K562 (cell line): Measurements from ENCODE around the gene CSTF1. TPM values are rescaled to one million over a fixed set of nuclear protein-coding genes. Genes with fewer than 3 reads are reported as not detected.

Experiments used
- ADNP ChIP-seq: fragments of 200-800 bp; sonication (Bioruptor generic); IDR thresholded peaks from 2 replicates; pipeline ENCODE4 v1.6.1; 2016; ENCODE audit warnings: missing genetic modification characterization, missing compliant biosample characterization
- BACH1 ChIP-seq: fragments of 200-800 bp; sonication (Bioruptor generic); IDR thresholded peaks from 2 replicates; pipeline ENCODE4 v1.6.1; 2016; ENCODE audit warnings: missing genetic modification characterization, missing compliant biosample characterization
- EP400 ChIP-seq: fragments of 450-650 bp; IDR thresholded peaks from 2 replicates; pipeline ENCODE4 v1.6.1; 2017; ENCODE audit warnings: antibody characterized with exemption, mild to moderate bottlenecking, moderate library complexity
- HMG20B ChIP-seq: fragments of 250-450 bp; sonication (Bioruptor Pico); IDR thresholded peaks from 2 replicates; pipeline ENCODE4 v1.5.0; 2021; ENCODE audit warnings: mild to moderate bottlenecking
- JUND ChIP-seq, 2 experiments: IDR thresholded peaks; 2 replicates in 1 of 2; 3 replicates in 1 of 2; pipeline ENCODE4 v1.6.1; 2011; ENCODE audit warnings: borderline replicate concordance in 2 of 2, low read depth in 2 of 2, low read length in 2 of 2, improper control_type of control experiment in 1 of 2, missing biosample characterization in 1 of 2, missing genetic modification characterization in 1 of 2, missing genetic modification reagents in 1 of 2
- MAFF ChIP-seq: IDR thresholded peaks from 2 replicates; pipeline ENCODE4 v1.6.1; 2012; ENCODE audit warnings: low read length, improper control_type of control experiment
- MAFK ChIP-seq: IDR thresholded peaks from 2 replicates; pipeline ENCODE4 v1.6.1; 2011; ENCODE audit warnings: low read length, improper control_type of control experiment
- POLR2AphosphoS5 ChIP-seq: IDR thresholded peaks from 2 replicates; pipeline ENCODE4 v1.6.1; 2011; ENCODE audit warnings: mild to moderate bottlenecking, low read depth, low read length, moderate library complexity; ENCODE audit not compliant: control insufficient read depth, insufficient read depth
- polyA plus RNA-seq, 8 experiments: library from polyadenylated mRNA; depleted of rRNA in 4 of 8; stranded (reverse) in 5 of 8; unstranded in 3 of 8; fragments of >200 nt; fragmentation: Nextera tagmentation in 2 of 8; fragmentation: Illumina TruSeq in 1 of 8; extraction: Ambion mirVana in 2 of 8; extraction: Trizol in 1 of 8; gene quantifications; 2 replicates each; pipeline versions ENCODE4 v1.2.1 to v1.2.3, GENCODE V29; 2011 to 2014; ENCODE audit warnings: inconsistent platforms in 1 of 8, missing spikeins in 1 of 8
- total RNA-seq, 7 experiments: library from RNA; depleted of rRNA in 6 of 7; stranded (reverse); fragments of >200 nt in 6 of 7; fragmentation: Illumina TruSeq in 2 of 7; extraction: Trizol in 2 of 7; gene quantifications; 2 replicates each; pipeline versions ENCODE4 v1.2.1 to v1.2.3, GENCODE V29; 2011 to 2021; ENCODE audit warnings: low replicate concordance in 1 of 7
- TF ChIP-seq, protein P1 (sequence below), 2 experiments: fragments of 450-650 bp in 1 of 2; sonication (generic) in 1 of 2; formaldehyde crosslinking in 1 of 2; IDR thresholded peaks in 1 of 2; conservative IDR thresholded peaks in 1 of 2; 2 replicates each; pipeline versions ENCODE4 v1.6.1 to v1.8.1; 2016 to 2023; ENCODE audit warnings: mild to moderate bottlenecking in 2 of 2, moderate library complexity in 2 of 2, inconsistent platforms in 1 of 2, missing genetic modification reagents in 1 of 2
- TF ChIP-seq, protein P2 (sequence below): IDR thresholded peaks from 2 replicates; pipeline ENCODE4 v1.6.1; 2012; ENCODE audit warnings: low read depth, low read length, improper control_type of control experiment, borderline replicate concordance
- TF ChIP-seq, protein P3 (sequence below), 2 experiments: fragments of 150-350 bp in 1 of 2; IDR thresholded peaks; 2 replicates each; pipeline ENCODE4 v1.6.1; 2012 to 2016; ENCODE audit warnings: low read depth in 2 of 2, low read length in 2 of 2, mild to moderate bottlenecking in 1 of 2, moderate library complexity in 1 of 2
- TF ChIP-seq, protein P4 (sequence below): fragments of 200-800 bp; sonication (Bioruptor generic); IDR thresholded peaks from 2 replicates; pipeline ENCODE4 v1.6.1; 2017; ENCODE audit warnings: missing genetic modification characterization, missing compliant biosample characterization
- TF ChIP-seq, protein P5 (sequence below), 3 experiments: IDR thresholded peaks in 2 of 3; conservative IDR thresholded peaks in 1 of 3; 2 replicates each; pipeline ENCODE4 v1.5.1; 2011 to 2012; ENCODE audit warnings: low read length in 3 of 3, mild to moderate bottlenecking in 3 of 3, control low read depth in 2 of 3, improper control_type of control experiment in 1 of 3, inconsistent platforms in 1 of 3, low read depth in 1 of 3, mixed read lengths in 1 of 3, moderate library complexity in 1 of 3; ENCODE audit not compliant: insufficient read depth in 2 of 3

Gene CSTF1
- total and polyA plus RNA-seq, 9 of the 15 experiments (the other 6 are each of a cell fraction or from before 2014, with no cell fraction given) = 30.8 to 110 (median 53.4) TPM

DNA sequence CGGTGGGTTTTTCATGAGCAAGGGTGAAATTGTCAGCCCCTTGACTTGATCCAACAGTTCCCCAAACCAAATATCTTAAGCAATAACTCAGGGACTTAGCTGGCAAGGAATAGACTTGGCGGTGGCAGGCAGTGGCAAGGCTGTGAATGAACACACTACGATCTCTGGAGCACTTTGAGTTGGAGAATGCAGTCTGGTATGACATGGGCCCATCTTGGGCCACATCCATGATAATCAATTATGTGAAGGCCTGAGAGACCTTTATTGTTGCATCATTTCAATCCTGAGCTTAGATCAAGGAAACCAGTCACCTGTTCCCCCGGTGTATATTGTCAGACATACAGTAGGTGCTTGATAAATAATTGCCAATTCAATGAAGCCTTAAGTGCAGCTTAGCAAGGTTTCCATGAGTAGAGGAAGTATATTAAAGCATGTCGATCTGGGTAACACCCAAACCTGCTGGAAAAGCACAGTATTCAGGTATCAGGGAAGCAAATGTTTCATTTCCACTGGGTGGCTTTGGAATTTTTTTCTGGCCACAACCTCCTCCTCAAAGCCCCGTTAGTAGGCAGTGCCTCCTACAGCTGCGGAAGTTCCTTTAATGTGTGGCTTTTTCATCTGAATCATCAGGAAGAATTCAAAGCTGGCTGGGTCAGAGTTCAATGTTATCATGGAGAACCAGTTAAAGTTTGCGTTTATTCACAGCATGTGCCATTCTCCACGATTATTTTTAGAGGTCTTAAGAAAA lies 29.8 kb downstream of the CSTF1 start (continued):
- TF ChIP-seq, protein P1, sequence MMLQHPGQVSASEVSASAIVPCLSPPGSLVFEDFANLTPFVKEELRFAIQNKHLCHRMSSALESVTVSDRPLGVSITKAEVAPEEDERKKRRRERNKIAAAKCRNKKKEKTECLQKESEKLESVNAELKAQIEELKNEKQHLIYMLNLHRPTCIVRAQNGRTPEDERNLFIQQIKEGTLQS (IDR thresholded peaks at IDR 0.05) = peak; percentile 64
- TF ChIP-seq, protein P1 (CRISPR knock-in tag; conservative IDR thresholded peaks at IDR 0.05) = no peak
- TF ChIP-seq, protein P2, sequence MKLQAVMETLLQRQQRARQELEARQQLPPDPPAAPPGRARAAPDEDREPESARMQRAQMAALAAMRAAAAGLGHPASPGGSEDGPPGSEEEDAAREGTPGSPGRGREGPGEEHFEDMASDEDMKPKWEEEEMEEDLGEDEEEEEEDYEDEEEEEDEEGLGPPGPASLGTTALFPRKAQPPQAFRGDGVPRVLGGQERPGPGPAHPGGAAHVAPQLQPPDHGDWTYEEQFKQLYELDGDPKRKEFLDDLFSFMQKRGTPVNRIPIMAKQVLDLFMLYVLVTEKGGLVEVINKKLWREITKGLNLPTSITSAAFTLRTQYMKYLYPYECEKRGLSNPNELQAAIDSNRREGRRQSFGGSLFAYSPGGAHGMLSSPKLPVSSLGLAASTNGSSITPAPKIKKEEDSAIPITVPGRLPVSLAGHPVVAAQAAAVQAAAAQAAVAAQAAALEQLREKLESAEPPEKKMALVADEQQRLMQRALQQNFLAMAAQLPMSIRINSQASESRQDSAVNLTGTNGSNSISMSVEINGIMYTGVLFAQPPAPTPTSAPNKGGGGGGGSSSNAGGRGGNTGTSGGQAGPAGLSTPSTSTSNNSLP = 0 out of 2 replicates have a peak, but pooled peaks have one; percentile 67
- TF ChIP-seq, protein P3, sequence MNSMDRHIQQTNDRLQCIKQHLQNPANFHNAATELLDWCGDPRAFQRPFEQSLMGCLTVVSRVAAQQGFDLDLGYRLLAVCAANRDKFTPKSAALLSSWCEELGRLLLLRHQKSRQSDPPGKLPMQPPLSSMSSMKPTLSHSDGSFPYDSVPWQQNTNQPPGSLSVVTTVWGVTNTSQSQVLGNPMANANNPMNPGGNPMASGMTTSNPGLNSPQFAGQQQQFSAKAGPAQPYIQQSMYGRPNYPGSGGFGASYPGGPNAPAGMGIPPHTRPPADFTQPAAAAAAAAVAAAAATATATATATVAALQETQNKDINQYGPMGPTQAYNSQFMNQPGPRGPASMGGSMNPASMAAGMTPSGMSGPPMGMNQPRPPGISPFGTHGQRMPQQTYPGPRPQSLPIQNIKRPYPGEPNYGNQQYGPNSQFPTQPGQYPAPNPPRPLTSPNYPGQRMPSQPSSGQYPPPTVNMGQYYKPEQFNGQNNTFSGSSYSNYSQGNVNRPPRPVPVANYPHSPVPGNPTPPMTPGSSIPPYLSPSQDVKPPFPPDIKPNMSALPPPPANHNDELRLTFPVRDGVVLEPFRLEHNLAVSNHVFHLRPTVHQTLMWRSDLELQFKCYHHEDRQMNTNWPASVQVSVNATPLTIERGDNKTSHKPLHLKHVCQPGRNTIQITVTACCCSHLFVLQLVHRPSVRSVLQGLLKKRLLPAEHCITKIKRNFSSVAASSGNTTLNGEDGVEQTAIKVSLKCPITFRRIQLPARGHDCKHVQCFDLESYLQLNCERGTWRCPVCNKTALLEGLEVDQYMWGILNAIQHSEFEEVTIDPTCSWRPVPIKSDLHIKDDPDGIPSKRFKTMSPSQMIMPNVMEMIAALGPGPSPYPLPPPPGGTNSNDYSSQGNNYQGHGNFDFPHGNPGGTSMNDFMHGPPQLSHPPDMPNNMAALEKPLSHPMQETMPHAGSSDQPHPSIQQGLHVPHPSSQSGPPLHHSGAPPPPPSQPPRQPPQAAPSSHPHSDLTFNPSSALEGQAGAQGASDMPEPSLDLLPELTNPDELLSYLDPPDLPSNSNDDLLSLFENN (IDR thresholded peaks at IDR 0.05; ENCODE audit: low read depth in 2 of 2, low read length in 2 of 2) = 0 out of 4 replicates have a peak, but pooled peaks of 1 of the 2 experiments have one; percentile 35
- TF ChIP-seq JUND (IDR thresholded peaks at IDR 0.05; ENCODE audit: borderline replicate concordance, low read depth, low read length) = peak; percentile 57; the same call in 1 of the 2 replicates
- no peak; the same call in 2 of the 3 replicates for TF ChIP-seq JUND (tag; IDR thresholded peaks at IDR 0.05; ENCODE audit: borderline replicate concordance, low read depth, low read length)
- TF ChIP-seq, protein P4, sequence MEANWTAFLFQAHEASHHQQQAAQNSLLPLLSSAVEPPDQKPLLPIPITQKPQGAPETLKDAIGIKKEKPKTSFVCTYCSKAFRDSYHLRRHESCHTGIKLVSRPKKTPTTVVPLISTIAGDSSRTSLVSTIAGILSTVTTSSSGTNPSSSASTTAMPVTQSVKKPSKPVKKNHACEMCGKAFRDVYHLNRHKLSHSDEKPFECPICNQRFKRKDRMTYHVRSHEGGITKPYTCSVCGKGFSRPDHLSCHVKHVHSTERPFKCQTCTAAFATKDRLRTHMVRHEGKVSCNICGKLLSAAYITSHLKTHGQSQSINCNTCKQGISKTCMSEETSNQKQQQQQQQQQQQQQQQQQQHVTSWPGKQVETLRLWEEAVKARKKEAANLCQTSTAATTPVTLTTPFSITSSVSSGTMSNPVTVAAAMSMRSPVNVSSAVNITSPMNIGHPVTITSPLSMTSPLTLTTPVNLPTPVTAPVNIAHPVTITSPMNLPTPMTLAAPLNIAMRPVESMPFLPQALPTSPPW (CRISPR knock-in tag) = 0 out of 2 replicates have a peak, but pooled peaks have one; percentile 8
- TF ChIP-seq MAFK = 0 out of 2 replicates have a peak, but pooled peaks have one; percentile 17
- TF ChIP-seq ADNP (tag) = no peak
- TF ChIP-seq MAFF = no peak
- TF ChIP-seq BACH1 (tag) = peak; percentile 45; the same call in 1 of the 2 replicates
- TF ChIP-seq, protein P5, sequence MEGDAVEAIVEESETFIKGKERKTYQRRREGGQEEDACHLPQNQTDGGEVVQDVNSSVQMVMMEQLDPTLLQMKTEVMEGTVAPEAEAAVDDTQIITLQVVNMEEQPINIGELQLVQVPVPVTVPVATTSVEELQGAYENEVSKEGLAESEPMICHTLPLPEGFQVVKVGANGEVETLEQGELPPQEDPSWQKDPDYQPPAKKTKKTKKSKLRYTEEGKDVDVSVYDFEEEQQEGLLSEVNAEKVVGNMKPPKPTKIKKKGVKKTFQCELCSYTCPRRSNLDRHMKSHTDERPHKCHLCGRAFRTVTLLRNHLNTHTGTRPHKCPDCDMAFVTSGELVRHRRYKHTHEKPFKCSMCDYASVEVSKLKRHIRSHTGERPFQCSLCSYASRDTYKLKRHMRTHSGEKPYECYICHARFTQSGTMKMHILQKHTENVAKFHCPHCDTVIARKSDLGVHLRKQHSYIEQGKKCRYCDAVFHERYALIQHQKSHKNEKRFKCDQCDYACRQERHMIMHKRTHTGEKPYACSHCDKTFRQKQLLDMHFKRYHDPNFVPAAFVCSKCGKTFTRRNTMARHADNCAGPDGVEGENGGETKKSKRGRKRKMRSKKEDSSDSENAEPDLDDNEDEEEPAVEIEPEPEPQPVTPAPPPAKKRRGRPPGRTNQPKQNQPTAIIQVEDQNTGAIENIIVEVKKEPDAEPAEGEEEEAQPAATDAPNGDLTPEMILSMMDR (IDR thresholded peaks at IDR 0.05 in 2 of 3, conservative IDR thresholded peaks at IDR 0.05 in 1 of 3; ENCODE audit: insufficient read depth in 2 of 3, low read depth in 1 of 3, low read length in 3 of 3) = peak in 2 of 3 experiments; percentile 52 to 56; a peak in 4 of 6 replicates
- TF ChIP-seq EP400 = peak; percentile 22; the same call in 1 of the 2 replicates
- no peak for TF ChIP-seq HMG20B
- TF ChIP-seq POLR2AphosphoS5 = peak; percentile 57; the same call in 1 of the 2 replicates
